GM12891 (cell line): ENCODE data around the gene TNS1.

Experiments
- POLR2A ChIP-seq: IDR thresholded peaks from 2 replicates; pipeline ENCODE4 v1.6.1; 2011; ENCODE audit warnings: low read depth, low read length, control low read depth
- POLR2AphosphoS5 ChIP-seq: IDR thresholded peaks from 2 replicates; pipeline ENCODE4 v1.6.1; 2011; ENCODE audit warnings: low read depth, low read length, control low read depth
- POU2F2 ChIP-seq: IDR thresholded peaks from 2 replicates; pipeline ENCODE4 v1.6.1; 2011; ENCODE audit warnings: low read depth, mild to moderate bottlenecking, control low read depth, low read length, moderate library complexity
- TAF1 ChIP-seq: IDR thresholded peaks from 2 replicates; pipeline ENCODE4 v1.6.1; 2011; ENCODE audit warnings: low read depth, low read length, control low read depth

DNA sequence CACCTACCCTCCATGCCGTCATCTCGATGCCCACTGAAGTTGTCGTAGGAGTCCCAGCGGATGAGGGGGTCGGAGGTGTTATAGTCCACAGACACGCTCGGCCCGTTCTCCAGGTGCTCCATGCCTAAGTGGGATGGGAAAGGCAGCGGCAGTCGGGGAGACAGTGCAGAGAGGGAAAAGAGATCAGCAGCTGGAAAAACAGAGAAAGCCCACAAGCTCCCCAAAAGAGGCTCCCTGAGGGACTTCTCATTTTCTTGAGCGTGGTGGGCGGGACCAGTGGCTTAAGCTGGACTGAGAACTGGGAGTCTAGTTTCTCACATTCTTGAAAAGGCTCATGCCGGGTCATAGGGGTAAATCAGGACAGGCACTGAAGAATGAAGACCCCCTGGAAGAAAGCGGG, 121.9 kb downstream of the TNS1 start:
- TF ChIP-seq POLR2AphosphoS5 = no peak
- no peak for TF ChIP-seq POLR2A
- no peak for TF ChIP-seq TAF1
- no peak for TF ChIP-seq POU2F2
